HG03469 (cell line): ENCODE data around the gene SLC22A23.

Experiments
- ATAC-seq: cut with Tn5 transposase; IDR thresholded peaks from one replicate; pipeline ENCODE4 v1.9.1; 2021; ENCODE audit warnings: mild to moderate bottlenecking, moderate library complexity, moderate number of reproducible peaks; ENCODE audit not compliant: unreplicated experiment

Gene SLC22A23

DNA sequence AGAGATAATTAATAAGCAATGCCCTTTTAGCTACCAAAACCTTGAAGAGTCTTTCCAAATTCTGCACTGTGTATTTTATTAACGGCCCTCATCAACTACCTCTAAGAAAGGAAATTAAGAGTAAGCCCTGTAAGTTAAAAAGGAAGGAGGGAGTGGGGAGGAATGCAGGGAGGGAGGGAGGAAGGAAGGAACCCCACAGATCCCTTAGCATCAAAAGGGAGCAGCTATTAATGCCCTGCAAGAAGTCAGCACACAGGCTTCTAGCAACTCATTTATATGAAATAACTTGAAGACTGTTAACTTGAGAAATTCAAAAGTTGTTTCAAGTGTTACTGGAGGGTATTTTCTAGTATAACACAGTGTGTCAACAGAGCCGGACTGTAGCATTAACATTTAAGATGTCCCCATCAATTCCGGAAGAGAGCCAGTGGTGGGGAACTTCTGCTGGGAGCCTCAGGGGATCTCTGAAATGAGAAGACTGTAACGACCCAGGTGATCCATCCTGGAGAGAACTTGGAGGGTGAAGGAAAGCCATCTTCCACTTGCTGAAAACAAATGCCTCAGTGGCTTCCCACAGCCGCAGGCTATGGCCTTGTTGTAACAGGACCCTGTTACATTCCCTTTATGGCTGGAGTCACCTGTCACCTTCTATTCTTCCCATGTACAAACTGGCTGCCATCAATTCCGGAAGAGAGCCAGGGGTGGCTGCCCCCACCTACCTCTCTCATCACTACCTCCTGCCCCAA is 33.2 kb downstream of the SLC22A23 start:
- no peak for ATAC-seq

DNA sequence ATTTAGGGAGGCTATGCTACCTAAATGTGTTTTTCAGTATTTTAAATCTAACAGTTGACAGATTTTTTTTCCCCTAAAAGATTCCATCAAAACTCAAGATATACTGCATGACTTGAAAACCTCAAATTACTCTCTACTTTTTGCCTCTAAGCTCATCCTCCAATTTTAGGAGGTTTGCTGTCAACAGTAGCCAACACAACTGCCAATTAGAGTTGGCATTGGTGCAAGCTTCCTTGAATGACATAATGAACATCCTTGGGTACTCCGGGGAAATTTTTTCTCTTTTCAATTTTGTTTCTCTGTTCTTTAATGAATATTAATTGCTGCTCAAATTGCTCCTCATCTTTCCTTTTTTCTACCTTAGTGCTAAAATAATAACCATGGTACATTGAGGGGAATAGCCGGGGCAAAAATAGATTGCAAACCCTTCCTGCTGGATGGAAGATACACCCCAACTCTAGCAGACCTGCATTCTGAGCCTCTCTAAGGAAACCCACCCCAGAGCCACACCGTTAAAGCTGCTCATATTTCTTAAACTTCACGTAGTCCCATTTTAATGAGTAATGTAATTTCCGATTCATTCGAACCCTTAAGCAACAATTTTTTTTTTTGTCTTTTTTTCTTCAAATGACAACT is 34.3 kb downstream of the SLC22A23 start:
- no peak for ATAC-seq

DNA sequence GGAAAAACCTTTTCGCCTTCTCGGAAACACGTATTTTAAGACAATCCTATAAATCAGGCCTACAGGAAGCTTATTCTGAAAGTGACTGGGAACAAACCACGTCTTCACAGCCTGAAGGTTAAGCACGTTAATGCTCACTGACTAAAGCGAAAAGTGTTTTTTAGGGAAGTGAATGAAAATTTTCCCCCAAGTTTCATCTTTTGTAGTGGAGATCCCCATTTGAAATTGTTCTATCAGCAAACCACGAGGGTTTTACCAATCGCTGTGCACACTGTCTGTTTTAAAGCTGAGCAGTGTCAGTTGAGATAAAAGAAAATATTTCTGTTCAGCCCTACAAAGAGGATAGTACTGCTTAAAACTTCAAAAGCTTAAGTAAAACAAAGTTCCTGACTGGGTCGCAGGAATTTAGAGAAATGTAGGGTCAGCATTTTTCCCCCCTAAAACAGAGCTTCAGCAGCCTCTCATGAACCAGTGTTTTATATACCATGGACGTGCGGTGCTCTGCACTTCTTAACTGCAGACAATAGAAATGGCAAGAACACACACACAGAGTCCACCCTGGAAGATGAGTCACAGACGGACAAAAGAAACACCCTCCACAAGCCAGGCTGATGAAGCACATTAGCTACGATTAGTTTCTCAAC is 34.9 kb downstream of the SLC22A23 start:
- no peak for ATAC-seq

DNA sequence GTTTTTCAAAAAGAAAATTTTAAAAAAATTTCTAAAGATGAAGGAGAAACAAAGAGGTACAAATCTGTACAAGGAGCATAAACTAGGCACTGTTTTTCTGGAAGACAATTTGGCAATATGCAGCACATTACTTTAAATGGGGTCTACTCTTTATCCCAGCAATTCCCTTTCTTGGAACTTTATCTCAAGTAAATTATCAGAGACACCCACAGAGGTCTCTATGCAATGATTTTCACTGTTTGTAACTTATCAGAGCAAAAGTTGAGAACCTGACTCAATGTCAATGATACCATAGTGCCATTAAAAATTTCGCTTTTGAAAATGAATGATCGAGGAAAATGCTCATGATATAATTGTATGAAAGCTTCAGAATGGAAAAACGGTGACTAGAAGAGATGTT is 35.7 kb downstream of the SLC22A23 start:
- ATAC-seq: no peak

DNA sequence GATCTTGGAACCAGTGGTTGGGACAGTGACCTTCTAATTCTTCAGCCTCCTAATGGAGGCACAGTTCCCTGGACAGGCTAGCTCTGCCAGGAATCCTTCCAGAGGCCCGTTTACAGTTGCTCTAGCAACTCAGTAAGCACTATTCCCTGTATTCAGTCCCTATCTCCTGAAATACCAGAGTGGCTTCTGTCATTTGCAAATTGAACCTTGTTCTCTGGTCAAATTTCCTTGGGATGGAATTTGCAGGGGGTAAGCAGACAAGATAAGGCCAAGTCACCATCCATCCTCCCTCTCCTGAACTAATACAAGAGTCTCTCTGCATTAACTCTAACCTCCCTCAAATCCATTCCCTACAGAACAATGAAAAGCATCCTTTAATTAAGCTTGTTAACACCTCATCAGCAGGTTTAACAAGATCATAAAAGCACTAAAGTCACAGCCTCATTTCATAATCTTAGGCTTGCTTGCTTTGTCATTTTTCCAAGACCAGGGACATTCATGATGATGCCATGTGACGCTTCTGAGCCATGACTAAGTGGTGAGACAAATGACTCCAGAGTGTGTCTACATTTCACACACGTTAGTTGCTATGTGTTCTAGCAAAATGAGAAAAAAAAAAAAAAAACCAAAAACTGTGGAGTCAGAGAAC is 37.1 kb downstream of the SLC22A23 start:
- no peak for ATAC-seq

DNA sequence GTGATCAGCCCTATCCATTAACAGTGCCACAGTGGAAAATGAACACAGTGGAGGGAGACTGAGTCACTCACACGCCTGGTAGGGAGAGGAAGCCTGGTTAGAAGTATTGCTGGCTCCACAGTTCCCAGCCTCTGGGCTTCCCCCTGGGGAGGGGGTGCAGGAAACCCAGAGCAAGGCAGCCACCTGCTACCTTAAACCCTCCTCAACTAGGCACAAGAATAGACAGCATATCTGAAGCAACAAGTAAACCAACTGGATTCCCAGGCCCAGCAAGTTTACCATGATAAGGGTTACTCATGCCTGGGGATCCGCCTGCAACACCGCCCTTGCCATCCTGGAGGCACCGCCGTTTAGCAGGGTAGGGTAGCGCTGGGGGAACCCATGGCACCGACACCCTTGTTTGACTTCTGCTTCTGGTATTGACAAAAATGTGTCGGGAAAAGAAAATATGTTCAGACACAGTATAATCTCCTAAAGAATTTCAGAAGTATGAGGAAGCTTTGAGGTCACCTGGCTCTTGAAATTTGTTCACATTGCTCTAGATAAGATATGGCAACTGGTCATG is 38.3 kb downstream of the SLC22A23 start:
- no peak for ATAC-seq

DNA sequence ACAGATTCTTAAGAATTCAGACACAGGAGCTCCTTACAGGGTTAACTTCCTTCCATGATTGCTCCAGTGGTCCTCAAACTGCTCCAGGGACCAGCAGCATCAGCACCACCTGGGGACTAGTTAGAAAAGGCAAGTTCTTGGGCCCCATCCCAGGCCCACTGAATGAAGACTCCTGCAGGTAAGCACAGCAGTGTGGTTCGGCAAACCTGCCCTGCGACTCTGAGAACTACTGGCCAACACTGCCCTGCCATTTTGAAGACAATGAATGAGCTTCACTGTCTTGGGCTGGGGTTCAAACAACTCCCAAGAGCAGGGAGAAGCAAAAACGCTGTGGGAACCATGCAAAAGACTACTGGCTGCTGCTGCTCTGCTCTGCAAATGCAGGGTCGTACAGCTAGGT is 39.4 kb downstream of the SLC22A23 start:
- ATAC-seq: no peak

DNA sequence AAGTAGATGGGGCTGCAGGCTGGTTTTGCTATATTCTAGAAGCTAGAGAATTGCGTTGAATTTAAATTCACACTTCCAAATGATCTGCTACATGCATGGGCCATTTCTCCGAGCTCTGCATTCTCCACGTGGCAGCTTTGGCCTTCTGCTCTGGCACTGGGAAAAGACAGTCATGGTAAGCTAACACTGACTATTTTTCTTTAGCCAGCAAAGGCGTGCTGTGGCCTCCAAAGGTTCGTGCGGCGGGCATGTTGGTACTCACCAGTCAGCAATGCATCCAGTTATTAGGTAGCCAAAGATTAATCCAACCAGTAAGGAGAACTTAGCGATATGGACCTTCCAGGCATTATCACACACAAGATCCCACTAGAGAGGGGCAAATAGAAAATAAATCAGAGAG is 41.4 kb downstream of the SLC22A23 start:
- no peak for ATAC-seq

DNA sequence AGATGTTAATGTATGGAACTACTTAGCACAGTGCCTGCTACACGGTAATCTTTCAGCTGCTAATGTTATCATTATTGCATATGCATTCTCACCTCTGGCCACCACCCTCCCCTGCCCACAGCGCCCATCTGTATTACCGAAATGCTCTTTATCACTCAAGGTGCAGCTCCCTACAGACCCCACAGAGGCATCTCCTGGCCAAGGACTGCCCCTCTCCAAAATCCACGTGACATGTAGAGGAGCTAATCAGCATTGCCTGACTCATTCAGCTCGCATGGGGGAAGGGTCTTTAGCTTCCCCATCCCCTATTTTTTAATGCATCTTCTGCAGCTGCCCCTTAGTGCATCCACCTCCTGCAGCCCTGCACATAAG is 41.8 kb downstream of the SLC22A23 start:
- no peak for ATAC-seq

DNA sequence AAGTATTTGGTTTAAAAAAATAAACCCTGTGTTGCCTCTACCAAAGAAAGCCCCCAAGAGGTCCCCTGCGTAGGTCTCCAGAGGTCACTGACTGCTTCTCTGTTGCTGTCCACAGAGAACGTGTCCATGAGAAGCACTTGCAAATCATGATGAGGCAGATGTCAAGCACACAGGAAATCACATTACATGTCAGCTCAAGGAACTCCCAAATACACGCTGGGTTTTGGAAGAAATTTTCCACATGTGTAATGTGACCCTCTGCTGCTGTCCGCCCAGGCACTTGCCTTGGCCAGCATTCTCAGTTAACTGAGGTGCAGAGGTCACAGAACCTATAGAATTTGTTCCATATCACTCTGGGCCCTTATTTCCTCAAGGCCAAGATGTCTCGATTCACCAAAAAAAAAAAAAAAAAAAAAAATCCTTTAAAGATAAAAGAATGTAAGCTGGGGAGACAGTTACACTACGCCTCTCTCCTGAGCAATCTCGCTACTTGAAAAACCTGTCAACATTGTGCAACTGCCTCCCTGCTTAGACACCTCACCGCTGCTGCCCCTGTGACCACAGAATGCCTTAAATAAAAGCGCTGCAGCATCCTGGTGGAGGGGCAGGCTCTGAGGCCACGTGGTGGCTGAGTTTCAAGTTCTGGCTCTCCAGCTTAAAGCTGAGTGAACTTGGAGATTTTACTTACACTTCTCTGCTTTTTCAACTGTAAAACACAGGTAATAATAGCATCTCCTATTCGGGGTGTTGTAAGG is 42.3 kb downstream of the SLC22A23 start:
- ATAC-seq: no peak

DNA sequence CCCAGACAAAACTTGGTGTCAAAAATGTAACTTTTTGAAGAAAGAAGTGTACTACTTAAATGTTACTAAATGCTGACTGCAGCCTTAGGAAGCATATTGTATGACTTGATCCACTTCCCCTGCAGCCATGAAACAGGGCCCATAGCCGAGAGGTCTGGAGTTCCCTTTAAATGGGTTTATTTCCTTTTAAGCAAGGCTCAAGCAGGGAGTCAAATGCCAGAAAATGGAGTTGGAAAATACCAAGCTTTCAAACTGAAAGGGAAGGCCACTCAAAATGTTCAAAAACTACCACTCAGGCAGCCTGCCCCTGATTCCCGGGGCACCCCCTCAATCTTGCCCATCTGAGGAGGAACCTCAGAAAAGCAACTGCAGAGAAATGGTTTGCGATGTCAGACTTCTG is 43.3 kb downstream of the SLC22A23 start:
- no peak for ATAC-seq

DNA sequence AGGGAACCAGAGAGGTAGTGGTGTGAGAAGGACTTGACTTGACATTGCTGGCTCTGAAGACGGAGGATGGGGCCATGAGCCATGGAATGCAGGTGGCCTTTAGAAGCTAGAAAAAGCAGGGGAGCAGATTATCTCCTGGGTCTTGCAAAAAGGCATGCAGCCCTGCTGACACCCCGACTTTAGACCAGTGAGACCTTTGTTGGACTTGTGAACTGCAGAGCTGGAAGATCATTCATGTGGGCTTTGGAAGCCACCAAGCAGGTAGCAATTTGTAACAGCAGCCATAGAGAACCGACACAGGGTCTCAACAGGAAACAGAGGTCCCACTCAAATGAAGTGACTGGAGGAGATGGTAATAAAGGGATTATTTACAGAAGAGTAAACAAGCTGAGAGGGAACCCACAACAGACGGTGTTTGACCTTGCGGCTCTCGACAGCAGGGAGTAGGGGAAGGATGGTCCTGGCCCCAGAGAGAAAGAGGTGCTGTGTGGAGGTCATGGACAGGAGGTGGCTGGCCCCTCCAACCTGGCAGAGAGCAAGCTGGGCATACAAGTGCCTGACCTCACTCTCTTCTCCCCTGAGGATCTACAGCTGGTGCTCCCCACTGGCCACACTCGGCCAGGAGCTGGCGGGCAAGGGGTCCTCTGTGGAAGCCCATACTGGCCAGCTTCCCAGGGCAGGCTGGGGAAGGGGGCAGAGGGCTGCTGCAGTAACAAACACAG is 43.9 kb downstream of the SLC22A23 start:
- no peak for ATAC-seq

DNA sequence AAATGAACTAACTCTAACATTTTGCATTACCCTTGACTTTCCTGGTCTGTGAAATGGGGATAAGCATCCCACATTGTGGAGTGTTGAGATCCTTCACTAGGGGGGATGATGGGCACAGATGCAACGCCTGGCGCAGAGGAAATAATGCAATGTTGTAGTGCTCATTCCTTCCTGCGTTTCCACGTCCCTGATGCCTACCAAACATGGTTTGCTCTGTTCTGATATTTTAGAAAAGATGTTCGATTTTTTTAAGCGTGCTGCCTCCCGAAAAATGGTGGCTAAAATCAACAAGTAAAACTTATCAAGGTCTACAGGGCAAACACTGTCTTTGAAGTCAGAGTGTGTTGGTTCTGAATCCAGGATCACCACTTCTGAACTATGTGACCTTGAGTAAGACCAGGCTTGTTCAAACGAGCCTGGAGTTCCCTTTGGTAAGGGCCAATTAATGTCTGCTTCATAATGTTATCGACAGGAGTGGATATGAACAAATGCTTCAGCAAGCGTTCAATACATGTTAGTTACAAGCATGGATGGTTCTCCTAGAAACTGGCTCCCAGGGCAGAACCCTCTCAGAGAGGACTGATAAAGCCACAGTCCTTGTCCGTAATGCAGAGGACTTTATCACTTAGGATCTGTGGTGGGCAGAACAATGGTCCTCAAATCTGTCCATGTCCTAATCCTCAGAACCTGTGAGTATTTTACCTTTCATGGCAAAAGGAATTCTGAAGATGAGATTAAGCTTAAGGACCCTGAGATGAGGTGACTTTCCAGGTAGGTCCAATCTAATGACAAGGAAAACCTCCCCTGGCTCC is 44.7 kb downstream of the SLC22A23 start:
- no peak for ATAC-seq

DNA sequence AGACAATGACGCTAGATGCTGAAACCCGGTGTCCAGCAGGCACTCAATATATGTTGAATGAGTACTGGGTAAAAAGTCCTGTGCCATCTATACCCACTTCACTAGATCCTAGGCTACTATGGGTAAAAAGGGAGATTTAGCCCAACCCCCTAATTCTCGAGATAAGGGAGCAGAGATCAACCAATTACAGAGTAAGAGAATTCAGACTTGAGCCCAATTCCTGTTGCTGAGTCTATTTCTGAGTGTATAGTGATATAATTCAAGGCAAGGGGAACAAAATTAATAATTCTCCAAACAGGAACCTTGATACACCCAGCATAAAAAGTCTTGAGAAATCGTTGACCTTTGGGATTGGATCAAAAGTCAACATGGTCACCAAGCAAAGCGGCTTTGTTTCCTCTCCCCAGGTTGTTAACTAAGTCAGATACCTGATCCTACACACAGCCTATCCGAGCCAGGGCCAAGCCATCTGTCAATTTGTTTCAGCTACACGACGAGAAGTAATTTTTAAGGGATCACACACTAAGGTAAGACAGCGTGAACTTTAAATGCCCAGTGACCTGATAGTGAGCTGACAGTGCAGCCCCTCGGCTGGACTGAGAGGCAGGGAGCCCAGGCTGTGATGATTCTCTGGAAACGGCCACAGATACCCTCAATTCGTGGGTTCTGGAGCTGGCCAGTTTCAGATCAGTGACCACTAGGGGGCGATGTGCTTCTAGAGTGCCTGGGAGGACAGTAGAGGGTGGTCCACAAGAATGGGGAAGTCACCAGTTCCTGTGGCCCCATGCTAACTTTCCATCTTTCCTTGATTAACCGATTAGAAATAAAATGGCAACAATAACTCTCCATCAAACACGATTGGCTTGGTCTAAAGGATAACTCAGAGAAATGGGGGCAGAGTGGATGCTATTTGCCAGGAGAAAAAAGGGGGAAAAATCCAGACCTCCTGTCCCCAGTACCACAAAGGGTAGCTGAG is 46.2 kb downstream of the SLC22A23 start:
- ATAC-seq: no peak

DNA sequence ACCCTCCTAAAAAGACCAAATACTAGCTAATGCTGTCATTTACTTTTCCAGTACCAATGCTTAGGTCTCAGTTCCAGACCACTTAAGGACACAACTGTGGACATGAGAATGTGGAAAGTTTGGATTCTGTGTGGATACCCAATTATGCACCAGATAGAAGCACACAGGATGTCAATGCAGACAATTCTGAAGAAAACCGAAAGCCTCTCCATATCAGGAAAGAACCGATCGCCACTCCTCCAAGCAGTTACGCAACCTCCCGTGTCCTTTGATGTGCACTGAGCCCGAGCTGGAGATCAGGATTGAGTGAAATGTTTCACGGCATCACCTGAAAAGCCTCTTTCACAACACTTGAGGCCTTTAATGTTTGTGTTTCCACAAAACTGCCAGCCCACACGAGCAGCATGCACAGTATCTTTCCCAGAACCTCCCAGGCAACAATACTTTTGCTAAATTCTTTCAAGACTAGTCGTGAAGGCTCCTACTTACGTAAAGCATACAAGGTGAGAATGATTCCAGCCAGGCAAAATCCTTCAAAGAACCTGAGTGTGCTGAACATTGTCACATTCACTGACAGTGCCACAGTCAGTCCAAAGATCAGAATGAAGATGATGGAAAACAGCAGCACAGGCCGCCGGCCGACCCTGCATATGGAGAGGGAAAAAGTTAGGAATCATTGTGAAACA is 47.0 kb downstream of the SLC22A23 start:
- no peak for ATAC-seq

DNA sequence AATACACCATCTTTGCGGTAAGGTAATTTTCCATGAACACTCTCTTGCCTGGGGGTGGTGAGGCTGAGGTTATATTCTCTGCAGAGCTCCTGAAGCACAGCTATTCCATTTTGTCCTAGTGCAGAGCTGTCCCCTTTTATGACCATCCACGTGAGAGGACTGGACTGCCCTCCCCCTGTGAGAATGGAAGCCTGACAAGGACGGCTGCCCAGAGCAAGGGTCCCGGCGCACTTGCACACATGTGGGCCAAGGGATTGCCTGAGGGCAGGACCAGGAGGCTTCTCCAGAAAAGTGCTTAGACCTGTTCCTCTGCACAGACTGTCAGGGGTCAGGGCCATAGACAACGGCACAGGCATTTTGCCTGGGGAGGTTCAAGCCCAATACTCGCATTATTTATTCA is 48.2 kb downstream of the SLC22A23 start:
- no peak for ATAC-seq

DNA sequence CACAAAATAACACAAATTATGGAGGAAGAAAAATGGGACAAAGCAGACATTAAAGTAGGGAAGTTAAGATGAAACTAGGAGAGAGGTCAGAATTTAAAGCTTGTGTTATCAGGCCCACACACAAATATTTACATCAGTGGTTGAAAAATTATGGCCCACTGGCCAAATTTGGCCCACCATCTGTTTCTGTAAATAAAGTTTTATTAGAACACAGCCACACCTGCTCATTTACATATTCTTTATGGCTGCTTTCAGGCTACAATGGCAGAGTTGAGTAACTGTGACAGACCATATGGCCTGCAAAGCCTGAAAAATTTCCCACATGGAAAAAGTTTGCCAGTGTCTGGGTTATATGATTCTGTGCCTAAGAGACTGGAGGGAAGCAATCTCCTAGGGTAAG is 49.0 kb downstream of the SLC22A23 start:
- no peak for ATAC-seq
